Measurements from ENCODE around the gene UBR2.

UBR2 gene

GRCh38 chr6:42563697-42564505 is at the start of gene UBR2:
UBR2 (plus strand) TSS chr6:42564029; CDS start chr6:42564320, 291 bp downstream.
- no peaks in the 10 kb centered on the region for H3K9me3 ChIP-seq (ENCODE audit: control insufficient read depth, insufficient read depth, low read length)
- H3K9ac ChIP-seq (ENCODE audit: low read depth, low read length) = peak within 1 kb of the TSS; percentile 87
- peak within 1 kb of the TSS; percentile 99 for H3K4me3 ChIP-seq (ENCODE audit: low read depth, low read length)
- no peaks in the 10 kb centered on the region for H3K36me3 ChIP-seq (ENCODE audit: control insufficient read depth, insufficient read depth, low read length)
- H3K27me3 ChIP-seq (ENCODE audit: control insufficient read depth, insufficient read depth, low read length) = no peaks in the 10 kb centered on the region
- no peaks in the 10 kb centered on the region for H3K4me1 ChIP-seq (ENCODE audit: control insufficient read depth, insufficient read depth, low read length)

- Histone ChIP-seq H3K4me1 (ENCODE audit: control insufficient read depth, insufficient read depth, low read length) (no peaks in the 10 kb centered on the region), H3K9me3 (ENCODE audit: control insufficient read depth, insufficient read depth, low read length) (peaks cover under 1% of the 10 kb centered on the region), H3K4me3 (ENCODE audit: low read depth, low read length) (no peak overlapping the region), H3K36me3 (ENCODE audit: control insufficient read depth, insufficient read depth, low read length) (no peaks in the 10 kb centered on the region), H3K27me3 (ENCODE audit: control insufficient read depth, insufficient read depth, low read length) (no peaks in the 10 kb centered on the region), H3K9ac (ENCODE audit: low read depth, low read length) (no peak overlapping the region)
Measured at GRCh38 chr6:42514745-42515144, 49.1 kb upstream of the UBR2 start.

GRCh38 chr6:42519779-42520178 is 44.0 kb upstream of the UBR2 start:
- Histone ChIP-seq H3K4me3 (ENCODE audit: low read depth, low read length) (no peak overlapping the region), H3K9ac (ENCODE audit: low read depth, low read length) (no peak overlapping the region), H3K36me3 (ENCODE audit: control insufficient read depth, insufficient read depth, low read length) (no peaks in the 10 kb centered on the region), H3K9me3 (ENCODE audit: control insufficient read depth, insufficient read depth, low read length) (peaks cover 4% of the 10 kb centered on the region), H3K27me3 (ENCODE audit: control insufficient read depth, insufficient read depth, low read length) (no peaks in the 10 kb centered on the region), H3K4me1 (ENCODE audit: control insufficient read depth, insufficient read depth, low read length) (no peaks in the 10 kb centered on the region)

GRCh38 chr6:42520786-42521607 is 42.8 kb upstream of the UBR2 start:
- Histone ChIP-seq H3K9ac (ENCODE audit: low read depth, low read length) (no peak overlapping the region), H3K4me3 (ENCODE audit: low read depth, low read length) (no peak overlapping the region), H3K27me3 (ENCODE audit: control insufficient read depth, insufficient read depth, low read length) (no peaks in the 10 kb centered on the region), H3K36me3 (ENCODE audit: control insufficient read depth, insufficient read depth, low read length) (no peaks in the 10 kb centered on the region), H3K9me3 (ENCODE audit: control insufficient read depth, insufficient read depth, low read length) (peaks cover 4% of the 10 kb centered on the region), H3K4me1 (ENCODE audit: control insufficient read depth, insufficient read depth, low read length) (no peaks in the 10 kb centered on the region)

GRCh38 chr6:42522036-42522435 is 41.8 kb upstream of the UBR2 start:
- Histone ChIP-seq H3K9ac (ENCODE audit: low read depth, low read length) (no peak overlapping the region), H3K4me3 (ENCODE audit: low read depth, low read length) (no peak overlapping the region), H3K27me3 (ENCODE audit: control insufficient read depth, insufficient read depth, low read length) (no peaks in the 10 kb centered on the region), H3K36me3 (ENCODE audit: control insufficient read depth, insufficient read depth, low read length) (no peaks in the 10 kb centered on the region), H3K4me1 (ENCODE audit: control insufficient read depth, insufficient read depth, low read length) (no peaks in the 10 kb centered on the region), H3K9me3 (ENCODE audit: control insufficient read depth, insufficient read depth, low read length) (peaks cover 4% of the 10 kb centered on the region)

- H3K9me3 ChIP-seq (ENCODE audit: control insufficient read depth, insufficient read depth, low read length) = peaks cover 4% of the 10 kb centered on the region
- no peaks in the 10 kb centered on the region for H3K36me3 ChIP-seq (ENCODE audit: control insufficient read depth, insufficient read depth, low read length)
- H3K9ac ChIP-seq (ENCODE audit: low read depth, low read length) = no peak overlapping the region
- no peak overlapping the region for H3K4me3 ChIP-seq (ENCODE audit: low read depth, low read length)
- H3K4me1 ChIP-seq (ENCODE audit: control insufficient read depth, insufficient read depth, low read length) = no peaks in the 10 kb centered on the region
- no peaks in the 10 kb centered on the region for H3K27me3 ChIP-seq (ENCODE audit: control insufficient read depth, insufficient read depth, low read length)
Measured at GRCh38 chr6:42522942-42523814, 40.7 kb upstream of the UBR2 start.

GRCh38 chr6:42525206-42525605 is 38.6 kb upstream of the UBR2 start:
- H3K27me3 ChIP-seq (ENCODE audit: control insufficient read depth, insufficient read depth, low read length) = no peaks in the 10 kb centered on the region
- no peak overlapping the region for H3K9ac ChIP-seq (ENCODE audit: low read depth, low read length)
- no peaks in the 10 kb centered on the region for H3K36me3 ChIP-seq (ENCODE audit: control insufficient read depth, insufficient read depth, low read length)
- H3K4me3 ChIP-seq (ENCODE audit: low read depth, low read length) = no peak overlapping the region
- H3K9me3 ChIP-seq (ENCODE audit: control insufficient read depth, insufficient read depth, low read length) = no peaks in the 10 kb centered on the region
- no peaks in the 10 kb centered on the region for H3K4me1 ChIP-seq (ENCODE audit: control insufficient read depth, insufficient read depth, low read length)

GRCh38 chr6:42526616-42527015 is 37.2 kb upstream of the UBR2 start:
- Histone ChIP-seq H3K27me3 (ENCODE audit: control insufficient read depth, insufficient read depth, low read length) (no peaks in the 10 kb centered on the region), H3K36me3 (ENCODE audit: control insufficient read depth, insufficient read depth, low read length) (no peaks in the 10 kb centered on the region), H3K4me3 (ENCODE audit: low read depth, low read length) (no peak overlapping the region), H3K9me3 (ENCODE audit: control insufficient read depth, insufficient read depth, low read length) (no peaks in the 10 kb centered on the region), H3K4me1 (ENCODE audit: control insufficient read depth, insufficient read depth, low read length) (no peaks in the 10 kb centered on the region), H3K9ac (ENCODE audit: low read depth, low read length) (no peak overlapping the region)

GRCh38 chr6:42527204-42527603 is 36.6 kb upstream of the UBR2 start:
- Histone ChIP-seq H3K27me3 (ENCODE audit: control insufficient read depth, insufficient read depth, low read length) (no peaks in the 10 kb centered on the region), H3K36me3 (ENCODE audit: control insufficient read depth, insufficient read depth, low read length) (no peaks in the 10 kb centered on the region), H3K4me1 (ENCODE audit: control insufficient read depth, insufficient read depth, low read length) (no peaks in the 10 kb centered on the region), H3K4me3 (ENCODE audit: low read depth, low read length) (no peak overlapping the region), H3K9ac (ENCODE audit: low read depth, low read length) (no peak overlapping the region), H3K9me3 (ENCODE audit: control insufficient read depth, insufficient read depth, low read length) (no peaks in the 10 kb centered on the region)

- H3K27me3 ChIP-seq (ENCODE audit: control insufficient read depth, insufficient read depth, low read length) = no peaks in the 10 kb centered on the region
- H3K9me3 ChIP-seq (ENCODE audit: control insufficient read depth, insufficient read depth, low read length) = no peaks in the 10 kb centered on the region
- no peak overlapping the region for H3K9ac ChIP-seq (ENCODE audit: low read depth, low read length)
- no peaks in the 10 kb centered on the region for H3K36me3 ChIP-seq (ENCODE audit: control insufficient read depth, insufficient read depth, low read length)
- no peak overlapping the region for H3K4me3 ChIP-seq (ENCODE audit: low read depth, low read length)
- H3K4me1 ChIP-seq (ENCODE audit: control insufficient read depth, insufficient read depth, low read length) = no peaks in the 10 kb centered on the region
Measured at GRCh38 chr6:42530296-42530695, 33.5 kb upstream of the UBR2 start.

GRCh38 chr6:42530751-42531150 is 33.1 kb upstream of the UBR2 start:
- Histone ChIP-seq H3K4me1 (ENCODE audit: control insufficient read depth, insufficient read depth, low read length) (no peaks in the 10 kb centered on the region), H3K9ac (ENCODE audit: low read depth, low read length) (no peak overlapping the region), H3K9me3 (ENCODE audit: control insufficient read depth, insufficient read depth, low read length) (no peaks in the 10 kb centered on the region), H3K4me3 (ENCODE audit: low read depth, low read length) (no peak overlapping the region), H3K27me3 (ENCODE audit: control insufficient read depth, insufficient read depth, low read length) (no peaks in the 10 kb centered on the region), H3K36me3 (ENCODE audit: control insufficient read depth, insufficient read depth, low read length) (no peaks in the 10 kb centered on the region)

Measured in iPS-15b (cell line).